ENCODE measurements around the gene FBXO27. TPM values are rescaled to one million over a fixed set of nuclear protein-coding genes. Genes with fewer than 3 reads are reported as not detected.

The FBXO27 gene, protein sequence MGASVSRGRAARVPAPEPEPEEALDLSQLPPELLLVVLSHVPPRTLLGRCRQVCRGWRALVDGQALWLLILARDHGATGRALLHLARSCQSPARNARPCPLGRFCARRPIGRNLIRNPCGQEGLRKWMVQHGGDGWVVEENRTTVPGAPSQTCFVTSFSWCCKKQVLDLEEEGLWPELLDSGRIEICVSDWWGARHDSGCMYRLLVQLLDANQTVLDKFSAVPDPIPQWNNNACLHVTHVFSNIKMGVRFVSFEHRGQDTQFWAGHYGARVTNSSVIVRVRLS
- 4.6 and 7.2 TPM in 2 replicates for total RNA-seq

DNA sequence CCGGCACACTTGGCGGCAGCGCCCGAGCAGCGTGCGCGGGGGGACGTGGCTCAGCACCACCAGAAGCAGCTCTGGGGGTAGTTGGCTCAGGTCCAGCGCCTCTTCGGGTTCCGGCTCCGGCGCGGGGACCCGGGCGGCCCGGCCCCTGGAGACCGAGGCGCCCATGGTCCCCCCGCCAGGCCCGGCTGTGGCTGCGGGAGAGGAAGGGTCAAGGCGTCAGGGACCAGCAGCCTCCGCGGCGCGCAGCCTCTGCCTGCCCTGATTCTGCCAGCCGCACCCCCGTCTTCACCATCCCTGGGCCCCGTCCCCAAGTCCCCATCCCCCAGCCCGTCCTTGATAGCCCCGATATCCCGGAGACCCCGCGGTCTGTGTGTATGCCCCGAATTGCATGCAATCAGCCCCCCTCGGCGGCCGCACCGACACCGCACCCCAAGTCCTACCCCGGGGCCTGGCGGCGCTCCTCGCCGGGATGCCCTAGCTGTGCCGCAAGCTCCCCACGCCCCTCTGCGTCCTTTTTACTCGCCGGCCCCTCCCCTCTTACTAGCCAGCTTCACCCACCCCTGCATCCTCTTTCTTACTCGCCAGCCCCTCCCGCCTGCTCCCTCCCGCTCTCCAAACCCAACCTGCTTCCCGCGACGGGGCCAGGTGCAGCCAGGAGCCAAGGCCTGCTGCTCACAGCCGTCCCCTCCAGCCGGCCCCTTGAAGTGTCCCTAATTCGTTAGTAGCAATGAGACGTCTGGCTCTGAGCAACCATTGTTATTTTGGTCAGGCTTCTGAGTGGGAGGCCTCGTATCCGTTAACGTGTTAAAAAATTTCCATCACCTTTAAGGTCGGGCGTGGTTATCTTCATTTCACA, at the start of gene FBXO27:
Gene FBXO27, minus strand, starts transcription at position 487 of the 856 bp plus-strand sequence. Its CDS starts 322 bp downstream, at position 165.

GRCh38 chr19:38975214-38975860, 57.0 kb downstream of the FBXO27 start, which contains the start of gene FBXO17:
Gene FBXO17, minus strand, starts transcription at chr19:38975742. Its CDS starts 25,423 bp downstream, at chr19:38950319.

Other genes starting within 250 kb of the FBXO27 start
- gene LGALS7B, start 243.3 kb downstream of the FBXO27 start, total RNA-seq, result 263 and 754 TPM in 2 replicates
- 0.14 TPM in 1 of 2 replicates, not detected in the other for gene LGALS4, start 219.6 kb downstream of the FBXO27 start, total RNA-seq
- gene ECH1, start 200.8 kb downstream of the FBXO27 start, total RNA-seq, result 62.2 and 94.8 TPM in 2 replicates
- gene HNRNPL, start 182.6 kb downstream of the FBXO27 start, total RNA-seq, result 160 and 186 TPM in 2 replicates
- gene RINL, start 154.3 kb downstream of the FBXO27 start, total RNA-seq, result 10.5 and 20.8 TPM in 2 replicates
- 46.8 and 52.8 TPM in 2 replicates for gene SIRT2, start 132.9 kb downstream of the FBXO27 start, total RNA-seq
- gene NFKBIB, start 132.6 kb downstream of the FBXO27 start, total RNA-seq, result 22.9 and 34.5 TPM in 2 replicates
- not detected in 2 replicates for gene CCER2, start 120.4 kb downstream of the FBXO27 start, total RNA-seq
- gene SARS2, start 101.8 kb downstream of the FBXO27 start, total RNA-seq, result 9.6 and 11.0 TPM in 2 replicates
- 48.6 and 86.1 TPM in 2 replicates for gene MRPS12, start 101.6 kb downstream of the FBXO27 start, total RNA-seq
- gene FBXO17, start 56.8 kb downstream of the FBXO27 start, total RNA-seq, result 12.3 and 16.2 TPM in 2 replicates
- gene ACP7, start 51.8 kb upstream of the FBXO27 start, total RNA-seq, result 1.1 and 2.1 TPM in 2 replicates
- 4.1 and 17.2 TPM in 2 replicates for gene PAK4, start 93.2 kb upstream of the FBXO27 start, total RNA-seq
- 8.9 and 9.3 TPM in 2 replicates for gene NCCRP1, start 164.4 kb upstream of the FBXO27 start, total RNA-seq
- gene SYCN, start 171.7 kb upstream of the FBXO27 start, total RNA-seq, result not detected in 2 replicates
- not detected in 2 replicates for gene IFNL3, start 212.5 kb upstream of the FBXO27 start, total RNA-seq
- not detected in 2 replicates for gene IFNL4, start 216.3 kb upstream of the FBXO27 start, total RNA-seq
- gene IFNL2, start 235.8 kb upstream of the FBXO27 start, total RNA-seq, result not detected in 2 replicates

Measured in nasal cavity respiratory epithelium epithelial cell of viscerocranial mucosa (primary cell).